SU-DHL-6 (cell line): Measurements from ENCODE around the gene NSMCE1.
"Not testable (repeated sequence)": the region's sequence is repeated elsewhere in the genome, so short reads cannot be mapped to it uniquely, and the experiment has no call there.

Experiments
- H2AFZ ChIP-seq: fragments of 200-600 bp; sonication (generic); 2 replicates; pipeline ENCODE4 v1.6.1; 2014; ENCODE audit warnings: low read depth, mild to moderate bottlenecking, moderate library complexity, mixed read lengths, antibody characterized with exemption, low read length; ENCODE audit not compliant: severe bottlenecking
- H3F3A ChIP-seq: fragments of 200-600 bp; shearing (Covaris generic); 2 replicates; pipeline ENCODE4 v1.6.0; 2016; ENCODE audit warnings: antibody characterized with exemption, mild to moderate bottlenecking; ENCODE audit not compliant: insufficient read depth
- H3K27ac ChIP-seq: fragments of 200-600 bp; sonication (generic); 2 replicates; pipeline ENCODE4 v1.5.1; 2016; ENCODE audit warnings: low read depth, mild to moderate bottlenecking, low read length, moderate library complexity, mixed read lengths
- H3K27me3 ChIP-seq: fragments of 200-600 bp; sonication (generic), shearing (Covaris generic); 2 replicates; pipeline ENCODE4 v1.6.0; 2014; ENCODE audit warnings: mild to moderate bottlenecking, low read length
- H3K36me3 ChIP-seq: fragments of 200-600 bp; sonication (generic); 2 replicates; pipeline ENCODE4 v1.6.1; 2014; ENCODE audit warnings: mild to moderate bottlenecking, low read length, mixed read lengths
- H3K4me2 ChIP-seq: fragments of 300-600, 200-600 bp; shearing (Covaris generic), sonication (generic); 2 replicates; pipeline ENCODE4 v1.6.0; 2014; ENCODE audit warnings: low read length, low read depth, mild to moderate bottlenecking; ENCODE audit not compliant: poor library complexity, severe bottlenecking
- H3K4me3 ChIP-seq: fragments of 200-600 bp; sonication (generic); 2 replicates; pipeline ENCODE4 v1.5.1; 2014; ENCODE audit warnings: antibody characterized with exemption, low read length, mild to moderate bottlenecking, mixed read lengths; ENCODE audit not compliant: insufficient read depth, poor library complexity, severe bottlenecking
- H3K79me2 ChIP-seq: fragments of 200-600 bp; sonication (generic); 2 replicates; pipeline ENCODE4 v1.6.1; 2014; ENCODE audit warnings: mild to moderate bottlenecking, low read length, moderate library complexity; ENCODE audit not compliant: insufficient read depth
- H3K9ac ChIP-seq: fragments of 200-600 bp; sonication (generic); 2 replicates; pipeline ENCODE4 v1.7.0; 2014; ENCODE audit warnings: mild to moderate bottlenecking, low read length
- H3K9me2 ChIP-seq: fragments of 200-600 bp; sonication (generic); replicated peaks from 2 replicates; pipeline ENCODE4 v1.6.1; 2014; ENCODE audit warnings: low read length; ENCODE audit not compliant: insufficient read depth
- H3K9me3 ChIP-seq: fragments of 200-600 bp; sonication (generic); 2 replicates; pipeline ENCODE4 v1.6.1; 2014; ENCODE audit warnings: low read length, mixed read lengths; ENCODE audit not compliant: insufficient read depth
- H4K20me1 ChIP-seq: fragments of 200-600 bp; sonication (generic); 2 replicates; pipeline ENCODE4 v1.6.1; 2014; ENCODE audit warnings: low read depth, mild to moderate bottlenecking, antibody characterized with exemption, low read length, moderate library complexity, mixed read lengths
- CTCF ChIP-seq: fragments of 200-600 bp; sonication (generic); IDR thresholded peaks from one replicate; pipeline ENCODE4 v1.5.1; 2017; ENCODE audit warnings: antibody characterized with exemption, mild to moderate bottlenecking, low read length, moderate library complexity; ENCODE audit not compliant: insufficient read depth, poor library complexity, severe bottlenecking
- EZH2phosphoT487 ChIP-seq: fragments of 200-600 bp; sonication (generic), shearing (Covaris generic); conservative IDR thresholded peaks from 2 replicates; pipeline ENCODE4 v1.6.1; 2018; ENCODE audit warnings: mild to moderate bottlenecking, antibody characterized with exemption, low read length, moderate library complexity, mixed read lengths

The NSMCE1 gene

GRCh38 chr16:27264151-27264550 lies 4.4 kb downstream of the NSMCE1 start:
- Histone ChIP-seq H3K27ac (no peak overlapping the region), H2AFZ (no peak overlapping the region), H3K27me3 (no peaks in the 10 kb centered on the region), H3K79me2 (no peaks in the 10 kb centered on the region), H3K9me3 (no peaks in the 10 kb centered on the region), H3K4me3 (no peak overlapping the region), H3K9me2 (no peaks in the 10 kb centered on the region), H3K36me3 (peaks cover 8% of the 10 kb centered on the region; the same call in 1 of the 2 replicates), H4K20me1 (no peaks in the 10 kb centered on the region), H3K4me2 (no peak overlapping the region), H3K9ac (no peak overlapping the region), H3F3A (peaks cover 16% of the 10 kb centered on the region)
- TF ChIP-seq CTCF: no peak
- no peak for TF ChIP-seq EZH2phosphoT487

GRCh38 chr16:27262904-27263423 lies 5.6 kb downstream of the NSMCE1 start:
- not testable (repeated sequence) for H2AFZ ChIP-seq, H3K36me3 ChIP-seq, H3K27ac ChIP-seq, H3K27me3 ChIP-seq, H3K9me2 ChIP-seq, H3K9me3 ChIP-seq, H3K4me3 ChIP-seq, H3K4me2 ChIP-seq, H4K20me1 ChIP-seq, H3K79me2 ChIP-seq, H3K9ac ChIP-seq
- peaks cover 16% of the 10 kb centered on the region for H3F3A ChIP-seq

GRCh38 chr16:27259710-27260109 lies 8.9 kb downstream of the NSMCE1 start:
- TF ChIP-seq CTCF (no peak), EZH2phosphoT487 (no peak)
- Histone ChIP-seq H3K27me3 (no peaks in the 10 kb centered on the region), H3K9me3 (no peaks in the 10 kb centered on the region), H3K27ac (no peak overlapping the region), H3K4me2 (no peak overlapping the region), H3K79me2 (no peaks in the 10 kb centered on the region), H3K9me2 (no peaks in the 10 kb centered on the region), H3K36me3 (peaks cover 8% of the 10 kb centered on the region; the same call in 1 of the 2 replicates), H3K9ac (no peak overlapping the region), H3K4me3 (no peak overlapping the region), H2AFZ (no peak overlapping the region), H3F3A (no peaks in the 10 kb centered on the region; the same call in 1 of the 2 replicates), H4K20me1 (no peaks in the 10 kb centered on the region)

GRCh38 chr16:27258241-27258734 lies 10.3 kb downstream of the NSMCE1 start:
- Histone ChIP-seq H3K9me3 (no peaks in the 10 kb centered on the region), H3F3A (no peaks in the 10 kb centered on the region; the same call in 1 of the 2 replicates), H3K9ac (no peak overlapping the region), H4K20me1 (no peaks in the 10 kb centered on the region), H2AFZ (no peak overlapping the region), H3K4me3 (no peak overlapping the region), H3K9me2 (no peaks in the 10 kb centered on the region), H3K27ac (no peak overlapping the region), H3K4me2 (no peak overlapping the region), H3K79me2 (no peaks in the 10 kb centered on the region), H3K27me3 (no peaks in the 10 kb centered on the region), H3K36me3 (peaks cover 3% of the 10 kb centered on the region; the same call in 1 of the 2 replicates)
- TF ChIP-seq CTCF (no peak), EZH2phosphoT487 (no peak)
